GM12891 (cell line): Measurements from ENCODE around the gene CEBPE.

ENCODE experiments used
- PAX5 ChIP-seq: IDR thresholded peaks from 2 replicates; pipeline ENCODE4 v1.6.1; 2011; ENCODE audit warnings: low read length, moderate library complexity, mild to moderate bottlenecking; ENCODE audit not compliant: insufficient read depth, severe bottlenecking
- POLR2A ChIP-seq: IDR thresholded peaks from 2 replicates; pipeline ENCODE4 v1.6.1; 2011; ENCODE audit warnings: low read depth, low read length, control low read depth
- POLR2AphosphoS5 ChIP-seq: IDR thresholded peaks from 2 replicates; pipeline ENCODE4 v1.6.1; 2011; ENCODE audit warnings: low read depth, low read length, control low read depth
- POU2F2 ChIP-seq: IDR thresholded peaks from 2 replicates; pipeline ENCODE4 v1.6.1; 2011; ENCODE audit warnings: low read depth, mild to moderate bottlenecking, control low read depth, low read length, moderate library complexity
- SPI1 ChIP-seq: IDR thresholded peaks from 2 replicates; pipeline ENCODE4 v1.6.1; 2011; ENCODE audit warnings: low read depth, low read length, control low read depth
- TAF1 ChIP-seq: IDR thresholded peaks from 2 replicates; pipeline ENCODE4 v1.6.1; 2011; ENCODE audit warnings: low read depth, low read length, control low read depth

- TF ChIP-seq POLR2AphosphoS5 (no peak), POLR2A (no peak), TAF1 (no peak), SPI1 (no peak), PAX5 (no peak), POU2F2 (no peak)
Observed at GRCh38 chr14:23136566-23137133, 17.6 kb upstream of the CEBPE start.
